HCT116 (cell line): ENCODE data around the gene IL10RB. TPM values are rescaled to one million over a fixed set of nuclear protein-coding genes. Genes with fewer than 3 reads are reported as not detected.

Source experiments
- ATAC-seq: fragments of 200-7000 bp; cut with Tn5 transposase; 2 replicates; pipeline ENCODE4 v1.9.1; 2020; ENCODE audit warnings: mild to moderate bottlenecking, moderate library complexity
- BruUV-seq: library from RNA; stranded (reverse); fragments of 400-500 nt; replicated peaks from 2 replicates; lab custom pipeline; 2021; lab: Mats Ljungman, UMichigan
- CTCF ChIA-PET: fragments of 300-600 bp; sonication (Branson Sonifier 250); formaldehyde crosslinking; loops from one replicate; lab custom pipeline; 2021; ENCODE audit warnings: antibody characterized with exemption; lab: Charles Lee
- POLR2A ChIA-PET: fragments of 300-600, 350-600 bp; sonication (Branson Sonifier 250); formaldehyde crosslinking; loops from one replicate; lab custom pipeline; 2021; ENCODE audit warnings: antibody characterized with exemption; lab: Charles Lee
- RAD21 ChIA-PET, 2 experiments: fragments of 300-600 bp; sonication (Branson Sonifier 250); formaldehyde crosslinking; loops; one replicate each; lab custom pipeline; 2023; ENCODE audit warnings: low total read pairs in 2 of 2; ENCODE audit not compliant: uncharacterized antibody in 2 of 2, unreplicated experiment in 2 of 2, low non-redundant PET in 1 of 2; lab: Charles Lee
- DNase-seq: peaks from one replicate; pipeline ENCODE4 v3.0.0-alpha.2; 2010; ENCODE audit warnings: low read depth, low spot score
- H2AFZ ChIP-seq: fragments of 200-600 bp; shearing (Covaris generic), sonication (generic); 2 replicates; pipeline ENCODE4 v1.6.1; 2017; ENCODE audit warnings: low read depth, mixed run types, mixed read lengths, antibody characterized with exemption, low read length; ENCODE audit not compliant: poor library complexity, severe bottlenecking
- H3K27ac ChIP-seq: 2 replicates; pipeline ENCODE4 v1.5.1; 2012; ENCODE audit warnings: low read depth, low read length
- H3K27me3 ChIP-seq: fragments of 200-600 bp; sonication (generic); 2 replicates; pipeline ENCODE4 v1.6.1; 2016; ENCODE audit warnings: mixed run types, low read length, mixed read lengths; ENCODE audit not compliant: insufficient read depth
- H3K36me3 ChIP-seq, 2 experiments: fragments of 200-500 bp in 1 of 2; fragments of 200-600 bp in 1 of 2; sonication (Bioruptor generic) in 1 of 2; sonication (generic) in 1 of 2; 2 replicates each; pipeline versions ENCODE4 v1.5.1 to v1.6.1; 2014 to 2016; ENCODE audit warnings: low read length in 2 of 2, inconsistent platforms in 1 of 2, mixed read lengths in 1 of 2, mixed run types in 1 of 2; ENCODE audit not compliant: insufficient read depth in 2 of 2, control insufficient read depth in 1 of 2
- H3K4me1 ChIP-seq, 2 experiments: fragments of 200-600 bp in 1 of 2; sonication (generic) in 1 of 2; 2 replicates each; pipeline versions ENCODE4 v1.5.1 to v1.6.1; 2012 to 2017; ENCODE audit warnings: low read length in 2 of 2, inconsistent platforms in 1 of 2, mild to moderate bottlenecking in 1 of 2, mixed read lengths in 1 of 2, mixed run types in 1 of 2, moderate library complexity in 1 of 2; ENCODE audit not compliant: insufficient read depth in 2 of 2, control insufficient read depth in 1 of 2
- H3K4me2 ChIP-seq: fragments of 200-600 bp; sonication (generic); 2 replicates; pipeline ENCODE4 v1.6.1; 2017; ENCODE audit warnings: mixed run types, low read length, mixed read lengths
- H3K4me3 ChIP-seq, 2 experiments: fragments of 200-600 bp in 1 of 2; sonication (generic) in 1 of 2; replicated peaks in 1 of 2; 2 replicates each; pipeline ENCODE4 v1.5.1; 2011 to 2016; ENCODE audit warnings: low read length in 2 of 2, control low read depth in 1 of 2, low read depth in 1 of 2, mild to moderate bottlenecking in 1 of 2, mixed read lengths in 1 of 2, mixed run types in 1 of 2
- H3K79me2 ChIP-seq: fragments of 200-600 bp; sonication (generic); 2 replicates; pipeline ENCODE4 v1.6.1; 2017; ENCODE audit warnings: mild to moderate bottlenecking, mixed run types, low read length, moderate library complexity, mixed read lengths; ENCODE audit not compliant: insufficient read depth
- H3K9ac ChIP-seq: fragments of 200-600 bp; sonication (generic); 2 replicates; pipeline ENCODE4 v1.6.1; 2016; ENCODE audit warnings: low read length, mixed read lengths
- H3K9me2 ChIP-seq: fragments of 200-600 bp; sonication (generic), shearing (Covaris generic); 2 replicates; pipeline ENCODE4 v1.6.1; 2017; ENCODE audit warnings: mixed run types, mild to moderate bottlenecking, moderate library complexity; ENCODE audit not compliant: insufficient read depth
- H3K9me3 ChIP-seq, 2 experiments: fragments of 200-500 bp in 1 of 2; fragments of 200-600 bp in 1 of 2; sonication (Bioruptor generic) in 1 of 2; sonication (generic) in 1 of 2; 2 replicates each; pipeline ENCODE4 v1.6.1; 2014 to 2017; ENCODE audit warnings: low read length in 2 of 2, mixed read lengths in 2 of 2, inconsistent platforms in 1 of 2, low read depth in 1 of 2, mild to moderate bottlenecking in 1 of 2, mixed run types in 1 of 2, moderate library complexity in 1 of 2; ENCODE audit not compliant: control insufficient read depth in 1 of 2, insufficient read depth in 1 of 2
- H4K20me1 ChIP-seq: fragments of 200-600 bp; sonication (generic), shearing (Covaris generic); 2 replicates; pipeline ENCODE4 v1.6.1; 2017; ENCODE audit warnings: mixed run types, mild to moderate bottlenecking, moderate library complexity; ENCODE audit not compliant: insufficient read depth
- CEBPB ChIP-seq: IDR thresholded peaks from 2 replicates; pipeline ENCODE4 v1.6.1; 2012; ENCODE audit warnings: low read depth
- ELF1 ChIP-seq: IDR thresholded peaks from 2 replicates; pipeline ENCODE4 v1.6.1; 2012; ENCODE audit warnings: low read depth, borderline replicate concordance
- EZH2 ChIP-seq: fragments of 200-600 bp; sonication (generic); IDR thresholded peaks from 2 replicates; pipeline ENCODE4 v1.6.1; 2017; ENCODE audit warnings: antibody characterized with exemption, mixed run types
- FOSL1 ChIP-seq: IDR thresholded peaks from 2 replicates; pipeline ENCODE4 v1.6.1; 2012; ENCODE audit warnings: low read depth
- POLR2AphosphoS5 ChIP-seq: IDR thresholded peaks from 2 replicates; pipeline ENCODE4 v1.6.1; 2011; ENCODE audit warnings: mild to moderate bottlenecking, low read depth, low read length, moderate library complexity
- RAD21 ChIP-seq: IDR thresholded peaks from 2 replicates; pipeline ENCODE4 v1.6.1; 2012; ENCODE audit warnings: low read depth, mild to moderate bottlenecking
- SIN3A ChIP-seq: IDR thresholded peaks from 2 replicates; pipeline ENCODE4 v1.6.1; 2012; ENCODE audit warnings: low read depth
- SP1 ChIP-seq: IDR thresholded peaks from 2 replicates; pipeline ENCODE4 v1.6.1; 2012; ENCODE audit warnings: low read depth
- SRF ChIP-seq: IDR thresholded peaks from 2 replicates; pipeline ENCODE4 v1.6.1; 2012; ENCODE audit warnings: low read depth
- TCF7L2 ChIP-seq: IDR thresholded peaks from 2 replicates; pipeline ENCODE4 v1.7.0; 2011; ENCODE audit warnings: borderline replicate concordance, inconsistent platforms; ENCODE audit not compliant: insufficient read depth, insufficient read length; ENCODE audit errors: extremely low read depth
- ZFX ChIP-seq: fragments of 450-650 bp; IDR thresholded peaks from 2 replicates; pipeline ENCODE4 v1.6.1; 2017
- intact Hi-C: fragments of 100-400 bp; cut with micrococcal nuclease; formaldehyde crosslinking; loops from 2 replicates; pipeline ENCODE4 v1.10.0; 2022
- total RNA-seq: library from RNA; stranded (reverse); gene quantifications from one replicate; pipeline ENCODE4 v1.2.1, GENCODE V29; 2021; ENCODE audit not compliant: unreplicated experiment
- TF ChIP-seq, protein P1 (sequence below), 3 experiments: fragments of 200-600 bp in 1 of 3; sonication (generic) in 1 of 3; IDR thresholded peaks in 2 of 3; conservative IDR thresholded peaks in 1 of 3; 2 replicates each; pipeline ENCODE4 v1.5.1; 2012 to 2017; ENCODE audit warnings: low read depth in 2 of 3, low read length in 2 of 3, antibody characterized with exemption in 1 of 3, borderline replicate concordance in 1 of 3, control low read depth in 1 of 3, mild to moderate bottlenecking in 1 of 3, mixed read lengths in 1 of 3, mixed run types in 1 of 3, moderate library complexity in 1 of 3; ENCODE audit not compliant: insufficient read depth in 1 of 3

IL10RB gene
- total RNA-seq, 1 experiment from 2014 or later = 13.7 TPM

DNA sequence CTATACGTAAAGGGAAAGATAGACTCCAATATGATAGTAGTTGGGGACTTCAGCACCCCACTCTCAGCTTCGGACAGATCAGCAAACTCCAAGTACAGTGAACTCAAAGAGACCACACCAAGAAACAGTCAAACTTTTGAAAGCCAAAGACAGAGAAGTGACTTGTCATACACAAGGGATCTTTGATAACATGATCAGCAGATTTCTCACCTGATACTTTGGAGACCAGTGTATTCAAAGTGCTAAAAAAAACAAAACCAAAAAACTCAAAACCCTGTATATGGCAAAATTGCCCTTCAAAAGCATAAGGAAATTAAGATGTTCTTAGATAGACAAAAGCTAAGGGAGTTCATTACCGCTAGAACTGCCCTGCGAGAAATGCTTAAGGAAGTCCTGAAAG is 68.0 kb downstream of the IL10RB start (continued):
- TF ChIP-seq, protein P1, sequence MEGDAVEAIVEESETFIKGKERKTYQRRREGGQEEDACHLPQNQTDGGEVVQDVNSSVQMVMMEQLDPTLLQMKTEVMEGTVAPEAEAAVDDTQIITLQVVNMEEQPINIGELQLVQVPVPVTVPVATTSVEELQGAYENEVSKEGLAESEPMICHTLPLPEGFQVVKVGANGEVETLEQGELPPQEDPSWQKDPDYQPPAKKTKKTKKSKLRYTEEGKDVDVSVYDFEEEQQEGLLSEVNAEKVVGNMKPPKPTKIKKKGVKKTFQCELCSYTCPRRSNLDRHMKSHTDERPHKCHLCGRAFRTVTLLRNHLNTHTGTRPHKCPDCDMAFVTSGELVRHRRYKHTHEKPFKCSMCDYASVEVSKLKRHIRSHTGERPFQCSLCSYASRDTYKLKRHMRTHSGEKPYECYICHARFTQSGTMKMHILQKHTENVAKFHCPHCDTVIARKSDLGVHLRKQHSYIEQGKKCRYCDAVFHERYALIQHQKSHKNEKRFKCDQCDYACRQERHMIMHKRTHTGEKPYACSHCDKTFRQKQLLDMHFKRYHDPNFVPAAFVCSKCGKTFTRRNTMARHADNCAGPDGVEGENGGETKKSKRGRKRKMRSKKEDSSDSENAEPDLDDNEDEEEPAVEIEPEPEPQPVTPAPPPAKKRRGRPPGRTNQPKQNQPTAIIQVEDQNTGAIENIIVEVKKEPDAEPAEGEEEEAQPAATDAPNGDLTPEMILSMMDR (IDR thresholded peaks at IDR 0.05 in 2 of 3, conservative IDR thresholded peaks at IDR 0.05 in 1 of 3; ENCODE audit: borderline replicate concordance in 1 of 3, insufficient read depth in 1 of 3, low read depth in 2 of 3, low read length in 2 of 3) = no peak
- TF ChIP-seq SIN3A (no peak), CEBPB (no peak), ELF1 (no peak)

DNA sequence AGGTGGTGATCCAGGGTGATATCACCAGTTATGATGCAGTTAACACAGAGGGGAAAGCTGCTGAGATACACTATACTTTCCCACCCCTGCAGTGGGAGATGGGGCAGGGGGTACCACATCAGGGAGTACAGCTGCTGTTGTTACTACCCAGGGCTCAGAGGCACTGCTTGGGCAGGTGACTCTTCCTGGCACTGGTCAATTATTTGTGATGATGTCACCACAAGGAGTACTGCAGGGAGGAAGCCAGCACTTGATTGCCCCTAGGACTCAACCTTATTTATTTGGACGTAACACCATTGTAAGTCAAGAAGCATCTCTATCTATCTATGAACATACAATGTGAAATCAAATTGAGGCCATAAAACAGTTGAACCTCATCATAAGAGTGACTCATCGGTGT is 68.7 kb downstream of the IL10RB start:
- BruUV-seq = no TSS peak
- TF ChIP-seq ZFX (no peak), FOSL1 (no peak), SP1 (no peak), RAD21 (no peak), SRF (no peak), EZH2 (no peak), TCF7L2 (no peak), POLR2AphosphoS5 (no peak), SIN3A (no peak)
- TF ChIP-seq, protein P1 (IDR thresholded peaks at IDR 0.05 in 2 of 3, conservative IDR thresholded peaks at IDR 0.05 in 1 of 3; ENCODE audit: borderline replicate concordance in 1 of 3, insufficient read depth in 1 of 3, low read depth in 2 of 3, low read length in 2 of 3) = no peak
- H3K4me1 ChIP-seq = no peaks in the 10 kb centered on the region

More for the DNA sequence above, 68.7 kb downstream of the IL10RB start:
- ChIA-PET CTCF (no interaction called here), POLR2A (no interaction called here), RAD21 (no interaction called here)
- intact Hi-C loops = no loop called here
- no peak overlapping the region for H3K4me2 ChIP-seq
- no peak overlapping the region for H3K27ac ChIP-seq
- no peak overlapping the region for H3K4me3 ChIP-seq
- H3K27me3 ChIP-seq = no peaks in the 10 kb centered on the region
- no peak overlapping the region for H3K9ac ChIP-seq
- no peaks in the 10 kb centered on the region for H4K20me1 ChIP-seq
- DNase-seq (no peak), ATAC-seq (no peak)
- H2AFZ ChIP-seq = no peak overlapping the region
- no peaks in the 10 kb centered on the region for H3K9me2 ChIP-seq
- peaks cover 5 to 10% of the 10 kb centered on the region in 2 experiments; a peak in 3 of 4 replicates for H3K9me3 ChIP-seq
- peaks cover 4% of the 10 kb centered on the region; the same call in 1 of the 2 replicates for H3K79me2 ChIP-seq
- H3K36me3 ChIP-seq = peaks cover 0 to 15% of the 10 kb centered on the region in 2 experiments; a peak in 2 of 4 replicates
